Heart left ventricle (tissue), 16 donors: Measurements from ENCODE around the gene SMCHD1. TPM values are rescaled to one million over a fixed set of nuclear protein-coding genes. Genes with fewer than 3 reads are reported as not detected.
A peak's percentile ranks its signal among the peaks of the same experiment; 100 is the strongest.

ENCODE experiments used
- ATAC-seq, 4 donors: fragments of 200-7000 bp; cut with Tn5 transposase; one replicate each; pipeline ENCODE4 v1.9.1; 2020 to 2022; ENCODE audit warnings: moderate library complexity in 4 of 4, mild to moderate bottlenecking in 3 of 4, moderate number of reproducible peaks in 1 of 4
- DNase-seq, 5 donors: peaks; one replicate each; pipeline ENCODE4 v3.0.0-alpha.2; 2020
- H3K27ac ChIP-seq, 12 donors: fragments of 200-600 bp; sonication (generic) in 4 of 12; one replicate each; pipeline versions ENCODE4 v1.5.0 to v1.8.0; 2016 to 2022; ENCODE audit warnings: mild to moderate bottlenecking in 2 of 12
- H3K27me3 ChIP-seq, 9 donors: fragments of 200-600 bp; sonication (generic) in 2 of 9; one replicate each; pipeline versions ENCODE4 v1.5.1 to v1.8.0; 2016 to 2022; ENCODE audit warnings: mild to moderate bottlenecking in 3 of 9
- H3K36me3 ChIP-seq, 9 donors: fragments of 200-600 bp; sonication (generic) in 2 of 9; one replicate each; pipeline versions ENCODE4 v1.5.0 to v1.8.0; 2018 to 2022; ENCODE audit warnings: mild to moderate bottlenecking in 2 of 9
- H3K4me1 ChIP-seq, 12 donors: fragments of 200-600 bp; sonication (generic) in 4 of 12; one replicate each; pipeline versions ENCODE4 v1.5.0 to v1.8.0; 2016 to 2022; ENCODE audit warnings: mild to moderate bottlenecking in 3 of 12
- H3K4me3 ChIP-seq, 12 donors: fragments of 200-600 bp; sonication (generic) in 4 of 12; one replicate each; pipeline versions ENCODE4 v1.5.0 to v1.8.0; 2017 to 2022; ENCODE audit warnings: mild to moderate bottlenecking in 9 of 12, moderate library complexity in 4 of 12
- H3K9me3 ChIP-seq, 12 donors: fragments of 200-600 bp; sonication (generic) in 4 of 12; one replicate each; pipeline versions ENCODE4 v1.5.0 to v1.8.0; 2016 to 2022; ENCODE audit warnings: mild to moderate bottlenecking in 1 of 12
- CTCF ChIP-seq, 12 donors: fragments of 200-600 bp; sonication (generic) in 4 of 12; IDR thresholded peaks; one replicate each; pipeline versions ENCODE4 v1.5.0 to v1.8.0; 2018 to 2022; ENCODE audit warnings: antibody characterized with exemption in 12 of 12, mild to moderate bottlenecking in 5 of 12
- POLR2A ChIP-seq, 2 donors: fragments of 450-650 bp; IDR thresholded peaks; one replicate each; pipeline ENCODE4 v1.6.1; 2017; ENCODE audit warnings: antibody characterized with exemption in 2 of 2, mild to moderate bottlenecking in 2 of 2, moderate library complexity in 2 of 2
- WGBS, 4 donors: extraction: QIAGEN DNeasy Blood & Tissue Kit in 2 of 4; methylation state at CpG; one replicate each; pipeline versions ENCODE4 v1.1.5 to v1.1.7; 2013 to 2018; 5-methylcytosine and 5-hydroxymethylcytosine counted together
- intact Hi-C, 10 donors: fragments of 100-400 bp; cut with DNase I; formaldehyde crosslinking; loops; one replicate each; pipeline versions ENCODE4 v1.11.1 to v1.14.2; 2022
- long read RNA-seq, 3 donors: library from polyadenylated mRNA; unstranded; transcript quantifications; one replicate each; pipeline ENCODE4 v2.0.0, GENCODE V29; 2020 to 2021
- polyA plus RNA-seq, 2 donors: library from polyadenylated mRNA; stranded (reverse); fragments of 200-250 nt; gene quantifications; one replicate each; pipeline ENCODE4 v1.2.3, GENCODE V29; 2013
- total RNA-seq, 9 donors: library from RNA; depleted of rRNA in 2 of 9; stranded (reverse); fragments of >200 nt in 2 of 9; fragmentation: NEBNext Ultra II Directional in 3 of 9; extraction: Animal tissue kit (Norgen Biotek cat#: 25700) in 3 of 9; gene quantifications; one replicate each; pipeline versions ENCODE4 v1.1.0 to v1.2.4, GENCODE V29; 2016 to 2023
- donor health status: ischemic (EF 13 %, LVEDD 7.1; RV severe dilation, severe dysfunction).
- donor health status: healthy with polysubstance abuse.
- donor health status: DM: no; HTN: yes; CAD: no.
- donor health status: DM: no; HTN: no; CAD: no.
- donor health status: ischemic (EF 25% LVEDD 6.9; RV normal size, moderate dysfunction).
- donor health status: ischemic (EF 25% LVEDD 5.7; RV mildly dilated, moderate dysfunction).
- donor health status: healthy.
- donor health status: DM: yes; HTN: yes; CAD: no.
- donor health status: ischemic (EF 35%, LVEDD 5.7; RV mildly dilated, moderate dysfunction).
- donor health status: nonischemic (EF 11% LVEDD 7.7; RV severe dilation, severe dysfunction).
- donor health status: DM: yes; HTN: yes; CAD: no.
- donor health status: PGD.
- donor health status: ischemic (EF 29% LVEDD 5.4; RV normal size, mild dysfunction).
- donor health status: nonischemic (EF 23%, LVEDD 6.1; RV moderate dilation, normal function).

SMCHD1 gene
- total RNA-seq = 10 to 100 TPM; 22.9 to 45.9 (median 31.3) TPM
- 10 to 100 TPM in 1 of 2 donors, 1 to 10 TPM in 1; 5.7 to 13.8 TPM for polyA plus RNA-seq
- long read RNA-seq, donor 1, full-length matches to known transcripts = 2 of 10 reads
- long read RNA-seq, donor 1, partial matches to known transcripts = 8 of 10 reads
- long read RNA-seq, donor 1, other reads (novel, unspliced or antisense) = 0 of 10 reads
- long read RNA-seq, donor 2, partial matches to known transcripts = 13 of 18 reads
- long read RNA-seq, donor 2, other reads (novel, unspliced or antisense) = 5 of 18 reads
- long read RNA-seq, donor 3, full-length matches to known transcripts = 4 of 17 reads
- long read RNA-seq, donor 3, partial matches to known transcripts = 11 of 17 reads
- long read RNA-seq, donor 3, other reads (novel, unspliced or antisense) = 2 of 17 reads

- WGBS, 4 donors = 0 to 1% (median 0%) methylated on average over 11 to 100 of the region's 100 CpGs
- Histone ChIP-seq H3K4me1 (peaks cover 0 to 44% (median 23%) of the 10 kb centered on the region in 12 donors), H3K27me3 (no peaks in the 10 kb centered on the region), H3K27ac (peak within 1 kb of the TSS; percentile 94 to 99 (median 98)), H3K9me3 (no peaks in the 10 kb centered on the region), H3K4me3 (peak within 1 kb of the TSS; percentile 66 to 99 (median 92)), H3K36me3 (no peaks in the 10 kb centered on the region)
- intact Hi-C loops = loop anchor here in 7 of 10 donors (1.0 to 5.0 kb wide), 4 partner anchors 83 to 88 kb away; partner anchors contain the start of genes METTL4 (in 6 of the 7) and NDC80 (in 6 of the 7)
- TF ChIP-seq POLR2A (IDR thresholded peaks at IDR 0.05) = peak in 1 of 2 donors; percentile 87
- TF ChIP-seq CTCF (IDR thresholded peaks at IDR 0.05) = no peak
- ATAC-seq (peak; percentile 75 to 91 (median 88)), DNase-seq (peak; percentile 87 to 94 (median 91))
Measured at GRCh38 chr18:2655178-2655953, at the start of gene SMCHD1. Gene SMCHD1, plus strand, starts transcription at chr18:2655726. Its CDS starts 350 bp downstream, at chr18:2656076.

GRCh38 chr18:2606335-2606734 lies 49.2 kb upstream of the SMCHD1 start:
- ATAC-seq (no peak), DNase-seq (no peak)
- peak overlapping the region in 2 of 12 donors; percentile 21 to 35 for H3K4me3 ChIP-seq
- TF ChIP-seq POLR2A (IDR thresholded peaks at IDR 0.05) = no peak
- no peak for TF ChIP-seq CTCF (IDR thresholded peaks at IDR 0.05)
- 79 to 86% (median 81%) methylated on average over 2 of the region's 2 CpGs for WGBS, 4 donors
- peaks cover 0 to 34% (median 0%) of the 10 kb centered on the region in 12 donors for H3K4me1 ChIP-seq
- H3K9me3 ChIP-seq = no peaks in the 10 kb centered on the region
- intact Hi-C loops = no loop called here
- H3K27ac ChIP-seq = peak overlapping the region in 5 of 12 donors; percentile 7 to 84 (median 32)
- H3K27me3 ChIP-seq = no peaks in the 10 kb centered on the region
- H3K36me3 ChIP-seq = peaks cover 0 to 5% (median 0%) of the 10 kb centered on the region in 9 donors

- DNase-seq = no peak
- H3K4me1 ChIP-seq = peaks cover 0 to 27% (median 0%) of the 10 kb centered on the region in 12 donors
- no peak overlapping the region for H3K4me3 ChIP-seq
- 96 to 98% (median 96%) methylated on average over 2 of the region's 2 CpGs for WGBS, 4 donors
- H3K27ac ChIP-seq = no peak overlapping the region
- ATAC-seq = no peak
- peaks cover 0 to under 1% (median 0%) of the 10 kb centered on the region in 12 donors for H3K9me3 ChIP-seq
- H3K27me3 ChIP-seq = no peaks in the 10 kb centered on the region
- TF ChIP-seq CTCF (IDR thresholded peaks at IDR 0.05) (no peak), POLR2A (IDR thresholded peaks at IDR 0.05) (no peak)
- peaks cover 0 to 5% (median 0%) of the 10 kb centered on the region in 9 donors for H3K36me3 ChIP-seq
- intact Hi-C loops = no loop called here
Measured at GRCh38 chr18:2609604-2610003, 45.9 kb upstream of the SMCHD1 start.

GRCh38 chr18:2610549-2610948 lies 45.0 kb upstream of the SMCHD1 start:
- DNase-seq (no peak), ATAC-seq (no peak)
- H3K27me3 ChIP-seq = no peaks in the 10 kb centered on the region
- 87 to 92% (median 90%) methylated on average over 5 of the region's 5 CpGs for WGBS, 4 donors
- no peak overlapping the region for H3K4me3 ChIP-seq
- H3K4me1 ChIP-seq = peaks cover 0 to 20% (median 0%) of the 10 kb centered on the region in 12 donors
- no peak overlapping the region for H3K27ac ChIP-seq
- peaks cover 0 to 14% (median 0%) of the 10 kb centered on the region in 9 donors for H3K36me3 ChIP-seq
- TF ChIP-seq POLR2A (IDR thresholded peaks at IDR 0.05) = no peak
- no peak for TF ChIP-seq CTCF (IDR thresholded peaks at IDR 0.05)
- intact Hi-C loops = no loop called here
- H3K9me3 ChIP-seq = peaks cover 0 to 8% (median 0%) of the 10 kb centered on the region in 12 donors
